ENCODE data around the gene SCD. TPM values are rescaled to one million over a fixed set of nuclear protein-coding genes. Genes with fewer than 3 reads are reported as not detected.

Gene SCD
- total and polyA plus RNA-seq, 10 of the 15 experiments (the other 5 are each of a cell fraction or from before 2014, with no cell fraction given), result 68.7 to 279 (median 99.5) TPM

- TF ChIP-seq ZBTB11 (CRISPR knock-in tag; IDR thresholded peaks at IDR 0.05) (no peak), ZNF687 (IDR thresholded peaks at IDR 0.05) (no peak), ZNF274 (IDR thresholded peaks at IDR 0.05; ENCODE audit: insufficient read depth, insufficient read length) (no peak), PBX3 (IDR thresholded peaks at IDR 0.05; ENCODE audit: insufficient replicate concordance, low read depth, low read length) (no peak), BRCA1 (IDR thresholded peaks at IDR 0.05; ENCODE audit: low read depth, low read length) (no peak), POLR2AphosphoS2 (IDR thresholded peaks at IDR 0.05; ENCODE audit: low read depth, low read length) (no peak), NFYB (IDR thresholded peaks at IDR 0.05; ENCODE audit: insufficient read depth, low read depth, low read length) (no peak), BCLAF1 (IDR thresholded peaks at IDR 0.05) (no peak)
These were observed 13.9 kb upstream of the SCD start (continued) for GRCh38 chr10:100333106-100333505.

Measured in GM12878 (cell line).